Transverse colon (tissue), 4 donors: ENCODE data around the gene C11orf87. TPM values are rescaled to one million over a fixed set of nuclear protein-coding genes. Genes with fewer than 3 reads are reported as not detected.

ENCODE experiments used
- DNase-seq: peaks from one replicate; pipeline ENCODE4 v3.0.0-alpha.2; 2019
- H3K27ac ChIP-seq, 4 donors: fragments of 200-600 bp; sonication (generic); 2 replicates each; pipeline ENCODE4 v1.5.1; 2016 to 2018; ENCODE audit warnings: inconsistent platforms in 4 of 4
- H3K27me3 ChIP-seq: fragments of 200-600 bp; sonication (generic); 2 replicates; pipeline ENCODE4 v1.5.1; 2017; ENCODE audit warnings: inconsistent platforms
- H3K36me3 ChIP-seq, 4 donors: fragments of 200-600 bp; sonication (generic); 2 replicates each; pipeline ENCODE4 v1.5.1; 2017 to 2019; ENCODE audit warnings: inconsistent platforms in 4 of 4
- H3K4me1 ChIP-seq, 4 donors: fragments of 200-600 bp; sonication (generic); 2 replicates each; pipeline ENCODE4 v1.5.1; 2017 to 2020; ENCODE audit warnings: inconsistent platforms in 4 of 4
- H3K4me3 ChIP-seq, 4 donors: fragments of 200-600 bp; sonication (generic); 1 replicate in 1 of 4; 2 replicates in 3 of 4; pipeline versions ENCODE4 v1.5.1 to v1.6.1; 2017 to 2019; ENCODE audit warnings: inconsistent platforms in 4 of 4
- H3K9me3 ChIP-seq, 2 donors: fragments of 200-600 bp; sonication (generic); 2 replicates each; pipeline ENCODE4 v1.5.1; 2017 to 2019; ENCODE audit warnings: inconsistent platforms in 2 of 2
- EP300 ChIP-seq: sonication (generic); formaldehyde crosslinking; IDR thresholded peaks from one replicate; pipeline ENCODE4 v1.6.1; 2017; ENCODE audit warnings: antibody characterized with exemption, low read depth
- POLR2A ChIP-seq: fragments of 450-650 bp; IDR thresholded peaks from one replicate; pipeline ENCODE4 v1.6.1; 2016; ENCODE audit warnings: antibody characterized with exemption, mild to moderate bottlenecking, moderate library complexity
- POLR2AphosphoS5 ChIP-seq, 3 donors: sonication (generic); formaldehyde crosslinking; IDR thresholded peaks; one replicate each; pipeline ENCODE4 v1.6.1; 2016; ENCODE audit warnings: antibody characterized with exemption in 3 of 3
- WGBS, 2 donors: methylation state at CpG; one replicate each; pipeline ENCODE4 v1.1.5; 2018; ENCODE audit warnings: low coverage in 1 of 2; 5-methylcytosine and 5-hydroxymethylcytosine counted together
- in situ Hi-C, 4 donors: fragments of 200-750 bp; cut with MboI; loops; one replicate each; pipeline versions ENCODE4 v1.15.0 to v1.15.1; 2017; ENCODE audit warnings: low sequenced_read_pairs in 3 of 4, low pct_ligation_motif_present in 1 of 4, low pct_unique_long_range_greater_than_20kb in 1 of 4
- intact Hi-C: fragments of 100-400 bp; cut with DNase I; formaldehyde crosslinking; loops from one replicate; pipeline ENCODE4 v1.15.1; 2023; ENCODE audit warnings: low total_unique reads
- total RNA-seq, 4 donors: library from RNA; depleted of rRNA; stranded (reverse); fragments of >200 nt; gene quantifications; one replicate each; pipeline ENCODE4 v1.1.0, GENCODE V29; 2016
- TF ChIP-seq, protein P1 (sequence below), 5 experiments: fragments of 200-600 bp in 3 of 5; fragments of 450-650 bp in 2 of 5; sonication (generic) in 3 of 5; IDR thresholded peaks; 1 replicate in 2 of 5; 2 replicates in 3 of 5; pipeline ENCODE4 v1.5.1; 2016 to 2017; ENCODE audit warnings: antibody characterized with exemption in 5 of 5, inconsistent platforms in 3 of 5, mild to moderate bottlenecking in 2 of 5, moderate library complexity in 1 of 5

C11orf87 gene
- total RNA-seq, 4 donors from 2014 or later: not detected

DNA sequence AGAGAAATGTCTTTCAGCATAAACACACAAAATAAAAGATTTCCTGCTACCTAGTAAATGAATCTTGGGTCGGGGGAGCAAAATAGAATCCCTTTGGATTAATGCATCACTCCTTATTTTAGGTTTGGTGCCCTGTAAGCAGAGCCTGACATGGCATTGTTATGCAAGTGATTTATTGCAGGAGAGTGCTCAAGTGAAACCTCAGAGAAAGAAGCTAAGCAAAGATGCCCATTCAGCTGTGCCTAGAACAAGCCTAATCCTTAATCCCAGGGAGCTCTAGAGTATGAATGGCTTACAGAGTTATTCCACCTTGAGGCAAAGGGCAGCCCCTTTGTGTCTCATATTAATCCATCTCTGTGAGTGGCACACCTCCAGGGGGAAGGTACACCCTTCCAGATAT lies 21.1 kb downstream of the C11orf87 start:
- Histone ChIP-seq H3K27me3 (no peaks in the 10 kb centered on the region), H3K27ac (no peak overlapping the region), H3K4me1 (no peaks in the 10 kb centered on the region), H3K9me3 (no peaks in the 10 kb centered on the region), H3K4me3 (no peak overlapping the region), H3K36me3 (no peaks in the 10 kb centered on the region)
- WGBS, 2 donors: 47 to 73% methylated on average over 1 of the region's 1 CpG
- no peak for TF ChIP-seq POLR2AphosphoS5 (IDR thresholded peaks at IDR 0.05)
- TF ChIP-seq, protein P1, sequence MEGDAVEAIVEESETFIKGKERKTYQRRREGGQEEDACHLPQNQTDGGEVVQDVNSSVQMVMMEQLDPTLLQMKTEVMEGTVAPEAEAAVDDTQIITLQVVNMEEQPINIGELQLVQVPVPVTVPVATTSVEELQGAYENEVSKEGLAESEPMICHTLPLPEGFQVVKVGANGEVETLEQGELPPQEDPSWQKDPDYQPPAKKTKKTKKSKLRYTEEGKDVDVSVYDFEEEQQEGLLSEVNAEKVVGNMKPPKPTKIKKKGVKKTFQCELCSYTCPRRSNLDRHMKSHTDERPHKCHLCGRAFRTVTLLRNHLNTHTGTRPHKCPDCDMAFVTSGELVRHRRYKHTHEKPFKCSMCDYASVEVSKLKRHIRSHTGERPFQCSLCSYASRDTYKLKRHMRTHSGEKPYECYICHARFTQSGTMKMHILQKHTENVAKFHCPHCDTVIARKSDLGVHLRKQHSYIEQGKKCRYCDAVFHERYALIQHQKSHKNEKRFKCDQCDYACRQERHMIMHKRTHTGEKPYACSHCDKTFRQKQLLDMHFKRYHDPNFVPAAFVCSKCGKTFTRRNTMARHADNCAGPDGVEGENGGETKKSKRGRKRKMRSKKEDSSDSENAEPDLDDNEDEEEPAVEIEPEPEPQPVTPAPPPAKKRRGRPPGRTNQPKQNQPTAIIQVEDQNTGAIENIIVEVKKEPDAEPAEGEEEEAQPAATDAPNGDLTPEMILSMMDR (IDR thresholded peaks at IDR 0.05): no peak
- TF ChIP-seq EP300: no peak
- TF ChIP-seq POLR2A: no peak
- in situ Hi-C loops (no loop called here), intact Hi-C loops (no loop called here)
- no peak for DNase-seq

GRCh38 chr11:109454857-109455256 lies 32.9 kb downstream of the C11orf87 start:
- 32 to 45% methylated on average over 2 of the region's 2 CpGs for WGBS, 2 donors
- Histone ChIP-seq H3K4me3 (no peak overlapping the region), H3K4me1 (no peaks in the 10 kb centered on the region), H3K27ac (no peak overlapping the region), H3K27me3 (no peaks in the 10 kb centered on the region), H3K36me3 (no peaks in the 10 kb centered on the region), H3K9me3 (no peaks in the 10 kb centered on the region)
- no peak for TF ChIP-seq POLR2A
- no peak for TF ChIP-seq EP300
- TF ChIP-seq, protein P1 (IDR thresholded peaks at IDR 0.05): no peak
- TF ChIP-seq POLR2AphosphoS5 (IDR thresholded peaks at IDR 0.05): no peak
- intact Hi-C loops (no loop called here), in situ Hi-C loops (no loop called here)
- DNase-seq: no peak
